CD14-positive monocyte (primary cell): ENCODE results near the gene KCNK13. TPM values are rescaled to one million over a fixed set of nuclear protein-coding genes. Genes with fewer than 3 reads are reported as not detected.
"Not testable (repeated sequence)": the region's sequence is repeated elsewhere in the genome, so short reads cannot be mapped to it uniquely, and the experiment has no call there.

ENCODE experiments used
- DNase-seq, 3 donors: peaks; one replicate each; pipeline ENCODE4 v3.0.0-alpha.2; 2011 to 2022
- H2AFZ ChIP-seq: 2 replicates; pipeline ENCODE4 v1.6.0; 2012; ENCODE audit warnings: mild to moderate bottlenecking, low read depth, low read length, inconsistent platforms; ENCODE audit not compliant: insufficient read depth, poor library complexity, severe bottlenecking
- H3K27ac ChIP-seq, 2 donors: 1 replicate in 1 of 2; 2 replicates in 1 of 2; pipeline ENCODE4 v1.5.1; 2012 to 2013; ENCODE audit warnings: low read length in 2 of 2, control low read depth in 1 of 2, inconsistent platforms in 1 of 2, low read depth in 1 of 2, mild to moderate bottlenecking in 1 of 2
- H3K27me3 ChIP-seq, 2 donors: one replicate each; pipeline versions ENCODE4 v1.6.0 to v1.6.1; 2011 to 2013; ENCODE audit warnings: low read length in 2 of 2; ENCODE audit not compliant: control insufficient read depth in 2 of 2, insufficient read depth in 2 of 2
- H3K36me3 ChIP-seq, 2 donors: replicated peaks in 1 of 2; 1 replicate in 1 of 2; 2 replicates in 1 of 2; pipeline versions ENCODE4 v1.5.1 to v1.6.1; 2012 to 2013; ENCODE audit warnings: low read length in 2 of 2, control low read depth in 1 of 2, inconsistent platforms in 1 of 2, mild to moderate bottlenecking in 1 of 2; ENCODE audit not compliant: insufficient read depth in 2 of 2, control insufficient read depth in 1 of 2
- H3K4me1 ChIP-seq, 2 donors: 1 replicate in 1 of 2; 2 replicates in 1 of 2; pipeline versions ENCODE4 v1.5.1 to v1.6.1; 2012 to 2013; ENCODE audit warnings: low read length in 2 of 2, control low read depth in 1 of 2, inconsistent platforms in 1 of 2, mild to moderate bottlenecking in 1 of 2, moderate library complexity in 1 of 2; ENCODE audit not compliant: insufficient read depth in 2 of 2, control insufficient read depth in 1 of 2
- H3K4me2 ChIP-seq: replicated peaks from 2 replicates; pipeline ENCODE3; 2012; ENCODE audit warnings: low read length, moderate library complexity, mild to moderate bottlenecking; ENCODE audit not compliant: poor library complexity, severe bottlenecking; ENCODE audit errors: extremely low read depth
- H3K4me3 ChIP-seq, 3 experiments: fragments of 200-600 bp in 1 of 3; sonication (generic) in 1 of 3; replicated peaks in 1 of 3; 1 replicate in 2 of 3; 2 replicates in 1 of 3; pipeline ENCODE4 v1.5.1; 2011 to 2013; ENCODE audit warnings: low read length in 3 of 3, mild to moderate bottlenecking in 3 of 3, control low read depth in 2 of 3, low read depth in 2 of 3, inconsistent platforms in 1 of 3, moderate library complexity in 1 of 3
- H3K79me2 ChIP-seq: 2 replicates; pipeline ENCODE4 v1.6.0; 2012; ENCODE audit warnings: mild to moderate bottlenecking, control low read depth, inconsistent platforms, low read length, moderate library complexity; ENCODE audit not compliant: insufficient read depth
- H3K9ac ChIP-seq: 2 replicates; pipeline ENCODE4 v1.6.0; 2017; ENCODE audit warnings: low read length, mild to moderate bottlenecking; ENCODE audit not compliant: insufficient read depth, poor library complexity, severe bottlenecking
- H3K9me3 ChIP-seq, 2 donors: replicated peaks in 1 of 2; 1 replicate in 1 of 2; 2 replicates in 1 of 2; pipeline versions ENCODE4 v1.5.1 to v1.6.1; 2012 to 2013; ENCODE audit warnings: low read length in 2 of 2, control low read depth in 1 of 2; ENCODE audit not compliant: control insufficient read depth in 1 of 2, insufficient read depth in 1 of 2
- H4K20me1 ChIP-seq: 2 replicates; pipeline ENCODE4 v1.6.0; 2012; ENCODE audit warnings: mild to moderate bottlenecking, low read length, control low read depth, moderate library complexity; ENCODE audit not compliant: insufficient read depth
- H3K27ac Mint-ChIP-seq, 7 donors: one replicate each; pipeline ENCODE4 v1.8.0; 2020; ENCODE audit warnings: mild to moderate bottlenecking in 7 of 7, mixed read lengths in 7 of 7, moderate library complexity in 6 of 7, inconsistent platforms in 2 of 7
- H3K27me3 Mint-ChIP-seq, 3 donors: one replicate each; pipeline ENCODE4 v1.8.0; 2021 to 2022; ENCODE audit warnings: low read depth in 3 of 3, mild to moderate bottlenecking in 3 of 3, mixed read lengths in 3 of 3, moderate library complexity in 3 of 3, inconsistent platforms in 1 of 3
- H3K36me3 Mint-ChIP-seq, 2 donors: one replicate each; pipeline ENCODE4 v1.8.0; 2020; ENCODE audit warnings: mixed read lengths in 2 of 2, inconsistent platforms in 1 of 2, mild to moderate bottlenecking in 1 of 2
- H3K4me1 Mint-ChIP-seq: one replicate; pipeline ENCODE4 v1.8.0; 2020; ENCODE audit warnings: mild to moderate bottlenecking, mixed read lengths
- H3K4me3 Mint-ChIP-seq, 2 donors: one replicate each; pipeline ENCODE4 v1.8.0; 2020; ENCODE audit warnings: mild to moderate bottlenecking in 2 of 2, mixed read lengths in 2 of 2, moderate library complexity in 1 of 2
- H3K9me3 Mint-ChIP-seq, 7 donors: one replicate each; pipeline ENCODE4 v1.8.0; 2020 to 2022; ENCODE audit warnings: mixed read lengths in 7 of 7, mild to moderate bottlenecking in 6 of 7, moderate library complexity in 6 of 7, inconsistent platforms in 2 of 7
- WGBS: methylation state at CpG from one replicate; pipeline ENCODE4 v1.1.5; 2013; ENCODE audit warnings: missing lambda C conversion rate; ENCODE audit not compliant: insufficient coverage; 5-methylcytosine and 5-hydroxymethylcytosine counted together
- intact Hi-C, 2 donors: fragments of 100-400 bp; cut with micrococcal nuclease; formaldehyde crosslinking; loops; one replicate each; pipeline versions ENCODE4 v1.15.0 to v1.15.1; 2023
- polyA plus RNA-seq, 3 donors: library from polyadenylated mRNA; depleted of rRNA in 1 of 3; unstranded in 2 of 3; stranded (reverse) in 1 of 3; fragments of 300-500 nt in 2 of 3; fragments of >200 nt in 1 of 3; fragmentation: Illumina TruSeq in 2 of 3; gene quantifications; 1 replicate in 2 of 3; 2 replicates in 1 of 3; pipeline ENCODE4 v1.2.3, GENCODE V29; 2012 to 2021
- TF ChIP-seq, protein P1 (sequence below): fragments of 200-600 bp; IDR thresholded peaks from one replicate; pipeline ENCODE4 v1.8.0; 2022; ENCODE audit warnings: antibody characterized with exemption, mild to moderate bottlenecking

The KCNK13 gene
- polyA plus RNA-seq, 3 donors, result 1.6 to 4.2 (median 2.9) TPM

DNA sequence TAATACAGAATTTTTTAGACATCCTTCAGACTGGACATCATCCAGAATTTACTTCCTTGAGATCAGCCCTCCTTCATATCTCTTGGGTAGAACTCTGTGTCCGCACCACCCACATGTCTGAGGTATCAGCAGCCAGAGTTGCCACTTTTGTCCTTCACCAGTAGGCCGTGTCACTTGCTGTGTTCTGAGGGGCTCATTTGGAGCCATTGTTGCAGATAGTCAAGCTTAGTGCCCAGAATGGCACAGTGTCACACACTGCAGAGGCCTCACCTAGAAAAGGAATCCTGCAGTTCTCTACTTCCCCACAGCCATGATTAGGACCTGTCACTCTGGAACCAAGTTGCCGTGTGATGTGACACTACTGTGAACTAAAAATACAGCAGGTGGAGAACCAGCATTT is 36.9 kb upstream of the KCNK13 start:
- H3K79me2 ChIP-seq, result no peaks in the 10 kb centered on the region

DNA sequence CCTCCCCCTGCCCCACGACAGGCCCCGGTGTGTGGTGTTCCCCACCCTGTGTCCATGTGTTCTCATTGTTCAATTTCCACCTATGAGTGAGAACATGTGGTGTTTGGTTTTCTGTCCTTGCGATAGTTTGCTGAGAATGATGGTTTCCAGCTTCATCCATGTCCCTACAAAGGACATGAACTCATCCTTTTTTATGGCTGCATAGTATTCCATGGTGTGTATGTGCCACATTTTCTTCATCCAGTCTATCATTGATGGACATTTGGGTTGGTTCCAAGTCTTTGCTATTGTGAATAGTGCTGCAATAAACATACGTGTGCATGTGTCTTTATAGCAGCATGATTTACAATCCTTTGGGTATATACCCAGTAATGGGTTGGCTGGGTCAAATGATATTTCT is 35.2 kb upstream of the KCNK13 start:
- H3K9me3 Mint-ChIP-seq, H3K9me3 ChIP-seq, H3K27me3 ChIP-seq, DNase-seq, intact Hi-C loops, H3K27ac ChIP-seq, H3K4me1 Mint-ChIP-seq, H3K4me1 ChIP-seq, H2AFZ ChIP-seq, H4K20me1 ChIP-seq, H3K27ac Mint-ChIP-seq, H3K4me2 ChIP-seq, H3K27me3 Mint-ChIP-seq, H3K79me2 ChIP-seq, H3K9ac ChIP-seq, H3K4me3 ChIP-seq, H3K4me3 Mint-ChIP-seq: not testable (repeated sequence)
- WGBS, result no CpG with 5 or more reads among the region's 4 CpGs
- H3K36me3 Mint-ChIP-seq, result peaks cover 56 to 66% of the 10 kb centered on the region in 2 donors
- H3K36me3 ChIP-seq, result peaks cover 36 to 68% of the 10 kb centered on the region in 2 donors

More for the DNA sequence above, 36.9 kb upstream of the KCNK13 start:
- no peak overlapping the region for H3K27ac ChIP-seq
- H3K36me3 ChIP-seq, result peaks cover 46 to 68% of the 10 kb centered on the region in 2 donors
- H2AFZ ChIP-seq, result no peak overlapping the region
- intact Hi-C loops, result no loop called here
- no peaks in the 10 kb centered on the region for H3K27me3 Mint-ChIP-seq
- H3K4me3 ChIP-seq, result no peak overlapping the region
- H4K20me1 ChIP-seq, result no peaks in the 10 kb centered on the region
- 100% methylated on average over 3 of the region's 3 CpGs for WGBS
- DNase-seq, result no peak
- TF ChIP-seq, protein P1, sequence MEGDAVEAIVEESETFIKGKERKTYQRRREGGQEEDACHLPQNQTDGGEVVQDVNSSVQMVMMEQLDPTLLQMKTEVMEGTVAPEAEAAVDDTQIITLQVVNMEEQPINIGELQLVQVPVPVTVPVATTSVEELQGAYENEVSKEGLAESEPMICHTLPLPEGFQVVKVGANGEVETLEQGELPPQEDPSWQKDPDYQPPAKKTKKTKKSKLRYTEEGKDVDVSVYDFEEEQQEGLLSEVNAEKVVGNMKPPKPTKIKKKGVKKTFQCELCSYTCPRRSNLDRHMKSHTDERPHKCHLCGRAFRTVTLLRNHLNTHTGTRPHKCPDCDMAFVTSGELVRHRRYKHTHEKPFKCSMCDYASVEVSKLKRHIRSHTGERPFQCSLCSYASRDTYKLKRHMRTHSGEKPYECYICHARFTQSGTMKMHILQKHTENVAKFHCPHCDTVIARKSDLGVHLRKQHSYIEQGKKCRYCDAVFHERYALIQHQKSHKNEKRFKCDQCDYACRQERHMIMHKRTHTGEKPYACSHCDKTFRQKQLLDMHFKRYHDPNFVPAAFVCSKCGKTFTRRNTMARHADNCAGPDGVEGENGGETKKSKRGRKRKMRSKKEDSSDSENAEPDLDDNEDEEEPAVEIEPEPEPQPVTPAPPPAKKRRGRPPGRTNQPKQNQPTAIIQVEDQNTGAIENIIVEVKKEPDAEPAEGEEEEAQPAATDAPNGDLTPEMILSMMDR, result no peak
- H3K9me3 ChIP-seq, result no peaks in the 10 kb centered on the region
- H3K27me3 ChIP-seq, result no peaks in the 10 kb centered on the region
- H3K36me3 Mint-ChIP-seq, result peaks cover 55 to 62% of the 10 kb centered on the region in 2 donors
- H3K9me3 Mint-ChIP-seq, result peaks cover 0 to 2% (median 0%) of the 10 kb centered on the region in 7 donors
- H3K9ac ChIP-seq, result no peak overlapping the region
- H3K4me2 ChIP-seq, result no peak overlapping the region
- peak overlapping the region in 1 of 7 donors; percentile 54 for H3K27ac Mint-ChIP-seq
- H3K4me1 ChIP-seq, result no peaks in the 10 kb centered on the region
- no peaks in the 10 kb centered on the region for H3K4me1 Mint-ChIP-seq
- H3K4me3 Mint-ChIP-seq, result no peak overlapping the region
